HG03064 (cell line): ENCODE measurements around the gene HSD17B8.

Source experiments
- ATAC-seq: cut with Tn5 transposase; IDR thresholded peaks from one replicate; pipeline ENCODE4 v1.9.1; 2021; ENCODE audit warnings: low read depth; ENCODE audit not compliant: unreplicated experiment

HSD17B8 gene

GRCh38 chr6:33190504-33191107 lies 13.8 kb upstream of the HSD17B8 start:
- no peak for ATAC-seq

GRCh38 chr6:33191383-33192104 lies 12.9 kb upstream of the HSD17B8 start:
- ATAC-seq: no peak

DNA sequence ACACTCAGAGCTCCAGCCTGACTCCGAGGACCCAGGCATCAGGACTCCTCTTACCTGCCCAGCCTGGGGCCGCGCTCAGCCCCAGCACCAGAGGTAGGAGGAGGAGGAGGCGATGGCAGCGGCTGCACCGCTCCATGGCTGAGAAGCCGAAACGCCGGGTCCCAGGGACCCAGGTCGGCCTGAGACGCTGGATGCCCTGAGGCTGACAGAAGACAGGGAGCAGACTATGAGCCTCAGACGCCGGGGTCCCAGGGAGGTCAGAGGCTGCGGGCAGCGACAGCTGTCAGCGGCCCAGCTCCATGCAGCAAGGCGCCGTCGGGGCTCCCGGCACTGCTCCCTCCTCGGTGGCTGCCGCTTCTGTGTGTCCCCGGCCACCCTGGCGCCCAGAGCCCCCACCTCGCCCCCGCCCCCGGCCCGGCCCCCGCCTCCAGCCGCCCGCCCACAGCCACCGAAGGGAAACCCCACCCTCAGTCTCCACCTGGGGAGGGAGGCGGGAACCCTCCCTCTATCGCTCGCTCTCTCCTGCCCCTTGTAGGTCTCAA lies 12.3 kb upstream of the HSD17B8 start, which contains the start of gene COL11A2:
TSS of gene COL11A2 (minus strand) at position 363 of the 542 bp plus-strand sequence. CDS start at position 136, 227 bp downstream.
- ATAC-seq: no peak

GRCh38 chr6:33192671-33193602 lies 11.5 kb upstream of the HSD17B8 start:
- no peak for ATAC-seq

DNA sequence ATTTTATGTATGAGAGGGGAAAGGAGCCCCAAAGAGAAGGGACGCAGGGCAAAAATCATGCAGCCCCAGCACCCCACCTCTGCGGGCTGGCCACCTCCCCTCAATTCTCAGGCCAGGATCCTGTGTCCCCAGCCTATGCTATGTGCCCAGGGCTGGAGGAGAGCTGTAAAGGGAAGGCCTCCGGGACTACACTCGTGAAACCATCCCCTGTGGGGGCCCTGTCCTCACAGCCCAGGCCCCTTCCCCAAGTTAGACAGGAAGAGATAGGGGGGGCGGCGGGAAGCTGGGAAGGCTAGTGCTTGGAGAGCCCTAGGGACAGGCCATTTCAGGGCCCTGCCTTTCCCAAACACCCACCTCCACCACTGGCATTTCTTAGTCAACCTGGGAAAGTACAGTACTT lies 10.8 kb upstream of the HSD17B8 start:
- no peak for ATAC-seq

DNA sequence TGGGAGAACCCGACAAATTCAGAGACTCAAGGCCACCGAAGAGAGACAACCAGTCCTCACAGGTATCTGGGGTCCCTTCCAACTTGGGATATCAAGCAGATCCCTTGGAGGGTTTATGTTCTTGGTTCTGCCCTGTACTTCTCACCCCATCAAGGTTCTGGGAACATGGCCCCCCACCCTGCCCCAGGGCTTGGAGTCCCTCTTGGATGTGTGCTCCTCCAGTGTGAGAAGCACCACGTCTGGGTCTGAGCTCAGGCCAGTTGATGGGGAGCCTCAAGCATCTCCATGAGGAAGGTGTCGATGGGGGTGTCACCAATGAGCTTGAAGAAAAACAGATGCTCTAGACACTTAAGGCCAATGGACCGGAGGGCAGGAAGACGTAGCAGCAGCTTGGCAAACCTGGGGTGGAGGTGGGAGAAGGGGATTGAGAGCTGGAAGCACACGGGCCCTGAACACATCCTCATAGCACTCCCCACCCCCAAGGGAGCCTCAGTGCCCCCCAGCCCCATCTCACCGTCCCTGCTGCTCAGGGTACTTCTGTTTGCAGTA lies 9.9 kb upstream of the HSD17B8 start:
- no peak for ATAC-seq

GRCh38 chr6:33195304-33196165 lies 8.9 kb upstream of the HSD17B8 start:
- no peak for ATAC-seq

- ATAC-seq: no peak
Observed at GRCh38 chr6:33197431-33198048, 6.9 kb upstream of the HSD17B8 start.

GRCh38 chr6:33198159-33198852 lies 6.1 kb upstream of the HSD17B8 start:
- no peak for ATAC-seq

DNA sequence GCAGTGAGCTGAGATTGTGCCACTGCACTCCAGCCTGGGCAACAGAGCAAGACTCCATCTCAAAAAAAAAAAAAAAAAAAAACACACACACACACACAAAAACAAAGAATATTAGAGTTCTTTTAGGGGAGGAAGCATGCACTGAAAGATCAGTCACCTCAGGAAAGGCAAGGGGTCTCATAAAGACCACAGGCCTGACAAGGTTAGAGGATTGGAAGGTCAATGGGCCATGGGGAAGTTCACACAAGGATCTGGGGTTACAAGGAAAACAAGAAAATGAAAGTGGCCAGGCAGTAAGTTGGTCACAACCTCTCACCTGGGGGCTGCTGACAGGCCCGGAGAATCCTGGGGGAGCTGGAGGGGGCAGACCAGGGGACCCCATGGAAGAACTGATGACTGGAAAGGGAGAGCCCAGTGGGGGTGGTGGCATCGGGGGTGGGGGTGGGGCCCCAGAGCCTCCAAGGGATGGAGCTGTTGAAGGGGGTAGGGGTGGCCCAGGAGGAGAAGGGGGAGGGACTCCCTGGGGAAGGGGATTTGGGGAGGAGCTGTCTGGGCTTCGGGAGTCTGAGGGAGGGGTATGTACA lies 5.5 kb upstream of the HSD17B8 start:
- no peak for ATAC-seq

DNA sequence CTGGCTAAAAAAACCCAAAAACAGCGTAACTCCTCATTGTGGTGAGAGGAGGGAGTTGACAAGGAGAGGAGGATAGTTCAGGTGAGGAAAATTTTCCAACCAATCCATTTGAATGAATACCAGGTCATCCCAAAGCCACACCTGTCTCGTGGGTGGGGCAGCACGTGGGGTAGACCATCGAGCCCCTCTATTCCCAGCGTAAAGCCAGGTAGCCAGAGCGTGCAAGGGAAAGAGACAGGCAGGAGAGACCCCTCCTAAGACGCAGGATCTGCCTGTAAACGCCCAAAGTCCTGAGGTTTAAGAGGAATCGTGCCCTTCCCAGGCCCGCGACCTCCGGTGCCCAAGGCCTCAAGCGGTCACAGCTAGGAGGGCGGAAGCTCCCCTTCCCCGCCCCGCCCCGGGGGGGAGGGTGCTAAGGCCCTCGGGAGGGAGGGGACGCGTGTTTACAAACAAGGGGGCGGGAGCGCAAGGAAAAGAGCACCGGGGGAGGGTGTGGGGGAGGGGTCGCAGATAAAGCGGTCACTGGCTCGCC lies 4.7 kb upstream of the HSD17B8 start:
- peak; percentile 24 for ATAC-seq

GRCh38 chr6:33200219-33201146 lies 4.0 kb upstream of the HSD17B8 start, which contains the start of the genes RXRB and SLC39A7:
Gene RXRB (minus strand): TSS chr6:33200665. CDS start chr6:33200476, 189 bp downstream.
Gene SLC39A7 (plus strand): TSS chr6:33200867. CDS start chr6:33201246, 379 bp downstream.
- ATAC-seq: peak; percentile 40

- no peak for ATAC-seq
Observed at GRCh38 chr6:33201147-33201545, 3.3 kb upstream of the HSD17B8 start.

DNA sequence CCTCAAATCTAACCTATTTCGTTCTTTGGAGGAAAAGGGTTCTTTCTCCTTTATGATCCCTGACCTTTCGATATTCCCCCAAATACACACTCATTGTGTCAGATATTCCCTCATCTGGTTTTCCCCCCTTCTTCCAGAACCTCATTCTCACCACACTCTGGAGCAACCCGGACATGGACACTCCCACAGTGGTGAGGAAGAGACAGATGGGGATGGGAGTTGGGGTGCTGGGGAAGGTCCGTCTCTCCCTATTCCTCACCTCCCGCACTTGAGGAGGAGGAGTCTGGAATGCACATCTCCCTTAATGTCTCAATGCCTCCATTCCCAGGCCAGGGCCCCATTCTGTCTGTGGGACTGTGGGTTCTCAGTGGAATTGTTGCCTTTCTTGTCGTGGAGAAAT lies 2.5 kb upstream of the HSD17B8 start:
- no peak for ATAC-seq

DNA sequence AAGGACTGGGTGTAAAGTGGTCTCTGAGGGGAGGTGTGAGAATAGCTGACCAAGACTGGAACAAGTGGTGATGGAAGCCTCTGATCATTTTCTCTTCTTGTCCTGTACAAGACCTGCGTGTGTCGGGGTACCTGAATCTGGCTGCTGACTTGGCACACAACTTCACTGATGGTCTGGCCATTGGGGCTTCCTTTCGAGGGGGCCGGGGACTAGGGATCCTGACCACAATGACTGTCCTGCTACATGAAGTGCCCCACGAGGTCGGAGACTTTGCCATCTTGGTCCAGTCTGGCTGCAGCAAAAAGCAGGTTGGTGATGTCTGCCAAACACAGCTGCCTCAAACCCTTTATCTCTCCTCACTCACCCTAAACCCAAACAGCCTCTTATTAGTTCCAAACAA lies 1.7 kb upstream of the HSD17B8 start:
- ATAC-seq: no peak

DNA sequence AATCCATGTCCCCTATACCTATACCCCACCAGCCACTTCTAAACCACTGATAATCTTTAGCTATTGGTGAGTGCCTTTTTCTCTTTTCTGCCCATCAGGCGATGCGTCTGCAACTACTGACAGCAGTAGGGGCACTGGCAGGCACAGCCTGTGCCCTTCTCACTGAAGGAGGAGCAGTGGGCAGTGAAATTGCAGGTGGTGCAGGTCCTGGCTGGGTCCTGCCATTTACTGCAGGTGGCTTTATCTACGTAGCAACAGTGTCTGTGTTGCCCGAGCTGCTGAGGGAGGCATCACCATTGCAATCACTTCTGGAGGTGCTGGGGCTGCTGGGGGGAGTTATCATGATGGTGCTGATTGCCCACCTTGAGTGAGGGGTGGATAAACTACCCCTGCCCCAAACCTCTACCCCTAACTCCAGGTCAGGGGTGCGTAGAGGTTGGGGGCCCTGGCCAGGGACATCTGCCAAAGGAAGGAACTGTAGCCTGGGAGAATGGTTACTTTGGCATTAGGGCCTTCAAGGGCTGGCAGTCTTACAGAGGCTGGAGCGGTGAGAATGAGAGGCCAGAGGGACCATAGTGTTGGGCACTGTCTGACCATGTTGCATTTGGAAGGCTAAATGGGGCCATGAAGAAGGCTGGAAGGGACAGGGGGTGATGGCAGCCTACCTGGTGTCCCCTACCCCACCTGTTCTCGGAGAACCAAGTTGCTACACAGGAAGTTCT lies 851 bp upstream of the HSD17B8 start:
- no peak for ATAC-seq
